Fibroblast of lung (primary cell): Measurements from ENCODE around the gene EDARADD. TPM values are rescaled to one million over a fixed set of nuclear protein-coding genes. Genes with fewer than 3 reads are reported as not detected.

Experiments used
- DNase-seq, 2 donors: peaks; one replicate each; pipeline versions ENCODE4 v3.0.0 to v3.0.0-alpha.2; 2010; ENCODE audit warnings: low read depth in 2 of 2
- H2AFZ ChIP-seq: 2 replicates; pipeline ENCODE4 v1.5.1; 2012; ENCODE audit warnings: low read length, control low read depth, inconsistent platforms
- H3K27ac ChIP-seq: 2 replicates; pipeline ENCODE4 v1.5.1; 2011; ENCODE audit warnings: low read length, control low read depth; ENCODE audit not compliant: insufficient read depth
- H3K27me3 ChIP-seq: 2 replicates; pipeline ENCODE4 v1.5.1; 2011; ENCODE audit warnings: mild to moderate bottlenecking, low read length; ENCODE audit not compliant: control insufficient read depth, insufficient read depth
- H3K36me3 ChIP-seq: 2 replicates; pipeline ENCODE4 v1.5.1; 2011; ENCODE audit warnings: low read length; ENCODE audit not compliant: control insufficient read depth, insufficient read depth
- H3K4me1 ChIP-seq: 2 replicates; pipeline ENCODE4 v1.5.1; 2011; ENCODE audit warnings: low read length; ENCODE audit not compliant: control insufficient read depth, insufficient read depth; ENCODE audit errors: extremely low read depth
- H3K4me2 ChIP-seq: 2 replicates; pipeline ENCODE4 v1.5.1; 2011; ENCODE audit warnings: low read length, control low read depth; ENCODE audit not compliant: insufficient read depth; ENCODE audit errors: extremely low read depth
- H3K4me3 ChIP-seq, 4 experiments: fragments of 200-600 bp in 1 of 4; sonication (generic) in 1 of 4; replicated peaks in 1 of 4; 2 replicates each; pipeline ENCODE4 v1.5.1; 2011 to 2016; ENCODE audit warnings: low read length in 4 of 4, low read depth in 3 of 4, mild to moderate bottlenecking in 3 of 4, control low read depth in 2 of 4, inconsistent platforms in 1 of 4, mixed read lengths in 1 of 4; ENCODE audit not compliant: insufficient read depth in 1 of 4; ENCODE audit errors: control extremely low read depth in 1 of 4
- H3K79me2 ChIP-seq: 2 replicates; pipeline ENCODE4 v1.5.1; 2012; ENCODE audit warnings: mild to moderate bottlenecking, low read length, inconsistent platforms; ENCODE audit not compliant: control insufficient read depth, insufficient read depth
- H3K9ac ChIP-seq: 2 replicates; pipeline ENCODE4 v1.5.1; 2011; ENCODE audit warnings: mild to moderate bottlenecking, low read length, control low read depth; ENCODE audit not compliant: insufficient read depth
- H3K9me3 ChIP-seq: 2 replicates; pipeline ENCODE4 v1.5.1; 2012; ENCODE audit warnings: low read depth, low read length; ENCODE audit not compliant: control insufficient read depth, insufficient read depth
- H4K20me1 ChIP-seq: 2 replicates; pipeline ENCODE4 v1.5.1; 2011; ENCODE audit warnings: low read length; ENCODE audit not compliant: control insufficient read depth, insufficient read depth; ENCODE audit errors: extremely low read depth
- CTCF ChIP-seq, 2 donors: IDR thresholded peaks in 1 of 2; conservative IDR thresholded peaks in 1 of 2; 1 replicate in 1 of 2; 2 replicates in 1 of 2; pipeline ENCODE4 v1.5.1; 2011 to 2012; ENCODE audit warnings: low read length in 2 of 2, control low read depth in 1 of 2, inconsistent platforms in 1 of 2, low read depth in 1 of 2, mild to moderate bottlenecking in 1 of 2
- EZH2 ChIP-seq: IDR thresholded peaks from 2 replicates; pipeline ENCODE4 v1.5.1; 2012; ENCODE audit warnings: low read length, control low read depth, mild to moderate bottlenecking; ENCODE audit errors: missing control alignments
- polyA plus RNA-seq, 2 donors: library from polyadenylated mRNA; depleted of rRNA in 1 of 2; stranded (reverse) in 1 of 2; unstranded in 1 of 2; fragments of >200 nt; gene quantifications; 2 replicates each; pipeline ENCODE4 v1.2.1, GENCODE V29; 2011 to 2012; ENCODE audit warnings: missing spikeins in 1 of 2
- total RNA-seq: library from RNA; depleted of rRNA; stranded (reverse); fragments of >200 nt; gene quantifications from 2 replicates; pipeline ENCODE4 v1.2.1, GENCODE V29; 2014

Gene EDARADD
- total and polyA plus RNA-seq, 2 donors (not counting 1 experiment from before 2014, with no cell fraction given) = not detected

GRCh38 chr1:236468625-236469024 is 74.5 kb downstream of the EDARADD start:
- Histone ChIP-seq H3K36me3 (no peaks in the 10 kb centered on the region), H3K27ac (no peak overlapping the region), H3K79me2 (no peaks in the 10 kb centered on the region), H3K4me1 (no peaks in the 10 kb centered on the region), H3K4me3 (no peak overlapping the region), H4K20me1 (no peaks in the 10 kb centered on the region), H3K9ac (no peak overlapping the region), H2AFZ (no peak overlapping the region), H3K27me3 (no peaks in the 10 kb centered on the region), H3K9me3 (no peaks in the 10 kb centered on the region), H3K4me2 (no peak overlapping the region)
- no peak for DNase-seq
- TF ChIP-seq CTCF (conservative IDR thresholded peaks at IDR 0.05 in 1 of 2, IDR thresholded peaks at IDR 0.05 in 1 of 2; ENCODE audit: low read depth in 1 of 2, low read length in 2 of 2) (no peak), EZH2 (no peak)

GRCh38 chr1:236469466-236469865 is 75.4 kb downstream of the EDARADD start:
- TF ChIP-seq CTCF (conservative IDR thresholded peaks at IDR 0.05 in 1 of 2, IDR thresholded peaks at IDR 0.05 in 1 of 2; ENCODE audit: low read depth in 1 of 2, low read length in 2 of 2) (no peak), EZH2 (no peak)
- H3K9me3 ChIP-seq = no peaks in the 10 kb centered on the region
- no peak overlapping the region for H3K9ac ChIP-seq
- no peaks in the 10 kb centered on the region for H3K4me1 ChIP-seq
- H3K36me3 ChIP-seq = no peaks in the 10 kb centered on the region
- DNase-seq = no peak
- no peaks in the 10 kb centered on the region for H3K79me2 ChIP-seq
- H3K27me3 ChIP-seq = no peaks in the 10 kb centered on the region
- H3K4me3 ChIP-seq = no peak overlapping the region
- no peaks in the 10 kb centered on the region for H4K20me1 ChIP-seq
- H3K27ac ChIP-seq = no peak overlapping the region
- no peak overlapping the region for H2AFZ ChIP-seq
- no peak overlapping the region for H3K4me2 ChIP-seq

- Histone ChIP-seq H3K9ac (no peak overlapping the region), H4K20me1 (no peaks in the 10 kb centered on the region), H2AFZ (no peak overlapping the region), H3K4me1 (no peaks in the 10 kb centered on the region), H3K9me3 (no peaks in the 10 kb centered on the region), H3K27ac (no peak overlapping the region), H3K4me3 (no peak overlapping the region), H3K36me3 (no peaks in the 10 kb centered on the region), H3K79me2 (no peaks in the 10 kb centered on the region), H3K27me3 (no peaks in the 10 kb centered on the region), H3K4me2 (no peak overlapping the region)
- TF ChIP-seq EZH2 = no peak
- TF ChIP-seq CTCF (conservative IDR thresholded peaks at IDR 0.05 in 1 of 2, IDR thresholded peaks at IDR 0.05 in 1 of 2; ENCODE audit: low read depth in 1 of 2, low read length in 2 of 2) = no peak
- DNase-seq = no peak
Observed at GRCh38 chr1:236471096-236471495, 77.0 kb downstream of the EDARADD start.
